Astrocyte of the cerebellum (primary cell): ENCODE data around the gene SETD6.
A peak's percentile ranks its signal among the peaks of the same experiment; 100 is the strongest.
"Not testable (repeated sequence)": the region's sequence is repeated elsewhere in the genome, so short reads cannot be mapped to it uniquely, and the experiment has no call there.

Experiments used
- DNase-seq: peaks from one replicate; pipeline ENCODE4 v3.0.0-alpha.2; 2011; ENCODE audit warnings: low read depth
- H3K4me3 ChIP-seq: 2 replicates; pipeline ENCODE4 v1.5.1; 2011; ENCODE audit warnings: mild to moderate bottlenecking, low read depth, low read length, moderate library complexity
- in situ Hi-C: cut with HindIII; loops from 2 replicates; pipeline ENCODE4 v1.10.0; 2017; ENCODE audit warnings: low sequenced_read_pairs
- TF ChIP-seq, protein P1 (sequence below): IDR thresholded peaks from 2 replicates; pipeline ENCODE4 v1.5.1; 2012; ENCODE audit warnings: low read length, low read depth, moderate library complexity, mild to moderate bottlenecking; ENCODE audit errors: missing control alignments

Gene SETD6

DNA sequence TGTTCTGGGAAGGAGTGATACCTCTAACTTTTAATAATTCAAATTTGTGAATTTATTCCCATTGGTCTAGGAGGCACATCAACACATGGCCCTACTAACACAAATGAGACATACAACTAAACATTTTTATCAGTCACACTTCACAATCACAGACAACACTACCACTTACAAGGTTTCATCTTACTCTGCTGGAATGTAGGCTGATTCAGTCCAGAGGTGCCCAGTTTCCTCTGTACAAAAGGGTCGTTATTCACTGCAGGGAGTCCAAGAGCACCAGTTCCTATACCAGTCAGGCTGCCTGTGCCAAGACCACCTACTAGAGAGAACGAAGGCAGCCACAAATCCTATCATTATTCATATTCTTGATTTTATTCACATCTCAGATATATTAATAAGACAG is 41.4 kb downstream of the SETD6 start:
- H3K4me3 ChIP-seq, result no peak overlapping the region
- no peak for DNase-seq
- in situ Hi-C loops, result no loop called here
- TF ChIP-seq, protein P1, sequence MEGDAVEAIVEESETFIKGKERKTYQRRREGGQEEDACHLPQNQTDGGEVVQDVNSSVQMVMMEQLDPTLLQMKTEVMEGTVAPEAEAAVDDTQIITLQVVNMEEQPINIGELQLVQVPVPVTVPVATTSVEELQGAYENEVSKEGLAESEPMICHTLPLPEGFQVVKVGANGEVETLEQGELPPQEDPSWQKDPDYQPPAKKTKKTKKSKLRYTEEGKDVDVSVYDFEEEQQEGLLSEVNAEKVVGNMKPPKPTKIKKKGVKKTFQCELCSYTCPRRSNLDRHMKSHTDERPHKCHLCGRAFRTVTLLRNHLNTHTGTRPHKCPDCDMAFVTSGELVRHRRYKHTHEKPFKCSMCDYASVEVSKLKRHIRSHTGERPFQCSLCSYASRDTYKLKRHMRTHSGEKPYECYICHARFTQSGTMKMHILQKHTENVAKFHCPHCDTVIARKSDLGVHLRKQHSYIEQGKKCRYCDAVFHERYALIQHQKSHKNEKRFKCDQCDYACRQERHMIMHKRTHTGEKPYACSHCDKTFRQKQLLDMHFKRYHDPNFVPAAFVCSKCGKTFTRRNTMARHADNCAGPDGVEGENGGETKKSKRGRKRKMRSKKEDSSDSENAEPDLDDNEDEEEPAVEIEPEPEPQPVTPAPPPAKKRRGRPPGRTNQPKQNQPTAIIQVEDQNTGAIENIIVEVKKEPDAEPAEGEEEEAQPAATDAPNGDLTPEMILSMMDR, result no peak

DNA sequence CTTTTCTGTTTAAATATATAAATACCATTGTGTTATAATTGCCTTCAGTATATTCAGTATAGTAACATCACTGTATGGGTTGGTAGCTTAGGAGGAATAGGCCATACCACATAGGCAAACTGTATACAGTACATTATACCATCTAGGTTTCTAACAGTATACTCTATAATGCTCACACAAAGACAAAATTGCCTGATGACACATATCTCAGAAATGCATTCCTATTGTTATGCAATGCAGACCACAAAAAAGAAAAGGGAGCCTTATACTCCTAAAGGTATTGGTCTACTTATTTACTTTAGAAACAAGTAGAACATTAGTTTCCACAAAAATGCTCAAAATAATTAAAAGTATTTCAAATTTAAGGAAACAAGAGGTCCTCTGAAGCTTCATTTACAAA is 47.9 kb downstream of the SETD6 start:
- in situ Hi-C loops, result no loop called here
- peak; percentile 58 for DNase-seq
- H3K4me3 ChIP-seq, result no peak overlapping the region
- TF ChIP-seq, protein P1, result no peak

DNA sequence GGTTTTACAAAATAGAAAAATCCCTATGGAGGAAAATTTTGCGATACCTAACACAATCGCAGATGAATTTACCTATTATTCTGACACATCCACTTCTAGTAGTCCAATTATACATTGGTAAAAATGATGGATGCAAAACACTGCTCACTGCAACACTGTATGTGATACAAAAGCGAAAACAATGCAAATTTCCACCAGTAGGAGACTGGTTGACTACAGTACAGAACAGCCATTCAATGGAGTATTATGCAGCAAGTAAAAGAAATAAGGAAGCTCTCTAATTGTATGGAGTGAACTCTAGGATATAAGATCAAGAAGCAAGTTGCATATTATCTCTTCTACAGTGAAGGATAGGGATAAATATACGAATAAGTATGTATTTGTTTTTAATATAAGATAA is 48.5 kb downstream of the SETD6 start:
- no peak for DNase-seq
- in situ Hi-C loops, result no loop called here
- TF ChIP-seq, protein P1, result no peak
- no peak overlapping the region for H3K4me3 ChIP-seq

DNA sequence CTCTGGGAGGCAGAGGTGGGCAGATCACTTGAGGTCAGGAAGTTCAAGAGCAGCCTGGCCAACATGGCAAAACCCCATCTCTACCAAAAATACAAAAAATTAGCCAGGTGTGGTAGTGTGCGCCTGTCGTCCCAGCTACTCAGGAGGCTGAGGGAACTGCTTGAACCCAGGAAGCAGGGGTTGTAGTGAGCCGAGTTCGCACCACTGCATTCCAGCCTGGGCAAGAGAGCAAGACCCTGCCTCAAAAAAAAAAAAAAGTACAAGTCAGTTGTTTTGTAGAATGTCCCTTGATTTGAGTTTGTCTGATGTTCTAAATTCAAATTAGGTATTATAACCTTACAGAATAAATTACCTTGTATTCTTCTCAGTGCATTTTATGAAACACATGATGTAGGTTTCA is 50.4 kb downstream of the SETD6 start:
- in situ Hi-C loops, DNase-seq, H3K4me3 ChIP-seq: not testable (repeated sequence)
